Glomerular endothelial cell (primary cell): ENCODE measurements around the gene SAMD14. TPM values are rescaled to one million over a fixed set of nuclear protein-coding genes. Genes with fewer than 3 reads are reported as not detected.

Experiments used
- DNase-seq: peaks from one replicate; pipeline ENCODE4 v3.0.0-alpha.2; 2011; ENCODE audit warnings: low read depth, low spot score; ENCODE audit errors: extremely low read depth
- total RNA-seq: library from RNA; depleted of rRNA; stranded (reverse); fragments of >200 nt; gene quantifications from 2 replicates; pipeline ENCODE4 v1.2.3, GENCODE V29; 2015

Gene SAMD14
- total RNA-seq, 1 donor from 2014 or later, result 24.9 TPM

- DNase-seq, result peak; percentile 47
These were observed 15.1 kb downstream of the SAMD14 start for GRCh38 chr17:50114849-50115357.

GRCh38 chr17:50114401-50114800 is 15.6 kb downstream of the SAMD14 start:
- DNase-seq, result no peak

GRCh38 chr17:50113624-50114320 is 16.2 kb downstream of the SAMD14 start:
- DNase-seq, result no peak

- no peak for DNase-seq
These were observed 17.3 kb downstream of the SAMD14 start for GRCh38 chr17:50112694-50113093.

GRCh38 chr17:50111673-50112655 is 18.0 kb downstream of the SAMD14 start:
- no peak for DNase-seq

- no peak for DNase-seq
These were observed 19.2 kb downstream of the SAMD14 start for GRCh38 chr17:50110591-50111349.

- DNase-seq, result no peak
These were observed 20.2 kb downstream of the SAMD14 start for GRCh38 chr17:50109785-50110184.

- no peak for DNase-seq
These were observed 20.8 kb downstream of the SAMD14 start for GRCh38 chr17:50109207-50109606.

- DNase-seq, result no peak
These were observed 21.4 kb downstream of the SAMD14 start for GRCh38 chr17:50108556-50108955.

- no peak for DNase-seq
These were observed 22.1 kb downstream of the SAMD14 start for GRCh38 chr17:50107790-50108414.

- DNase-seq, result no peak
These were observed 23.4 kb downstream of the SAMD14 start for GRCh38 chr17:50106393-50107131.

GRCh38 chr17:50105811-50106210 is 24.1 kb downstream of the SAMD14 start:
- no peak for DNase-seq

GRCh38 chr17:50103941-50104340 is 26.0 kb downstream of the SAMD14 start:
- DNase-seq, result no peak

- no peak for DNase-seq
These were observed 26.7 kb downstream of the SAMD14 start for GRCh38 chr17:50103252-50103651.

- no peak for DNase-seq
These were observed 27.6 kb downstream of the SAMD14 start for GRCh38 chr17:50102164-50102991.

GRCh38 chr17:50101346-50102163 is 28.4 kb downstream of the SAMD14 start:
- no peak for DNase-seq

- DNase-seq, result no peak
These were observed 29.0 kb downstream of the SAMD14 start for GRCh38 chr17:50100921-50101345.

GRCh38 chr17:50100480-50100883 is 29.5 kb downstream of the SAMD14 start:
- DNase-seq, result no peak
